Measurements from ENCODE around the gene IGF1R.

DNA sequence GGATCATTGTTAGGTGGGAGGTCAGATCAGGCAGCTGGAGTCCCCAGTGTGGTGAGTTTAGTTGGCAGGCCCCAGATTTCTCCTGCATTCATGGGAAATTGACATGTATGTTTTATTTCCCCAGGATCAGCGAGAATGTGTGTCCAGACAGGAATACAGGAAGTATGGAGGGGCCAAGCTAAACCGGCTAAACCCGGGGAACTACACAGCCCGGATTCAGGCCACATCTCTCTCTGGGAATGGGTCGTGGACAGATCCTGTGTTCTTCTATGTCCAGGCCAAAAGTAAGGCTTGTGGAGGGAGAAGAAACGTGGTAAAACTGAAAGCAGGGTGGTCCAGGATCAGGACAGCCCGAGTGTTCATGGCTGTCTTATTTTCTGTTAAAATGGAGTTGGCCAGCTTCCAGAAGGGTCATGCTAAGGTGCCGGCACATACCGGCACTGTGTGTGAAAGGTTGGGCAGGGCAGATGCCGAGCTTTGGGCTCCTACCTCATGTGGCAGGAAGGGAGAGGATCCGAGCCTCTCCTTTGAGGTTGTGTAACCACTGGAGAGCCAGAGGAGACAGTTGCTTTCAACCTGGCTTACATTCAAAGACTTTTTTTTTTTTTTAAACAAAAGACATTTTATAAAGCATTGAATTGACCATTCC is 276.2 kb downstream of the IGF1R start:
- TF ChIP-seq, protein P1, sequence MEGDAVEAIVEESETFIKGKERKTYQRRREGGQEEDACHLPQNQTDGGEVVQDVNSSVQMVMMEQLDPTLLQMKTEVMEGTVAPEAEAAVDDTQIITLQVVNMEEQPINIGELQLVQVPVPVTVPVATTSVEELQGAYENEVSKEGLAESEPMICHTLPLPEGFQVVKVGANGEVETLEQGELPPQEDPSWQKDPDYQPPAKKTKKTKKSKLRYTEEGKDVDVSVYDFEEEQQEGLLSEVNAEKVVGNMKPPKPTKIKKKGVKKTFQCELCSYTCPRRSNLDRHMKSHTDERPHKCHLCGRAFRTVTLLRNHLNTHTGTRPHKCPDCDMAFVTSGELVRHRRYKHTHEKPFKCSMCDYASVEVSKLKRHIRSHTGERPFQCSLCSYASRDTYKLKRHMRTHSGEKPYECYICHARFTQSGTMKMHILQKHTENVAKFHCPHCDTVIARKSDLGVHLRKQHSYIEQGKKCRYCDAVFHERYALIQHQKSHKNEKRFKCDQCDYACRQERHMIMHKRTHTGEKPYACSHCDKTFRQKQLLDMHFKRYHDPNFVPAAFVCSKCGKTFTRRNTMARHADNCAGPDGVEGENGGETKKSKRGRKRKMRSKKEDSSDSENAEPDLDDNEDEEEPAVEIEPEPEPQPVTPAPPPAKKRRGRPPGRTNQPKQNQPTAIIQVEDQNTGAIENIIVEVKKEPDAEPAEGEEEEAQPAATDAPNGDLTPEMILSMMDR (IDR thresholded peaks at IDR 0.05; ENCODE audit: insufficient read depth, low read length) = no peak
- TF ChIP-seq POLR2AphosphoS5 (IDR thresholded peaks at IDR 0.05; ENCODE audit: low read depth) = no peak
- TF ChIP-seq, protein P2, sequence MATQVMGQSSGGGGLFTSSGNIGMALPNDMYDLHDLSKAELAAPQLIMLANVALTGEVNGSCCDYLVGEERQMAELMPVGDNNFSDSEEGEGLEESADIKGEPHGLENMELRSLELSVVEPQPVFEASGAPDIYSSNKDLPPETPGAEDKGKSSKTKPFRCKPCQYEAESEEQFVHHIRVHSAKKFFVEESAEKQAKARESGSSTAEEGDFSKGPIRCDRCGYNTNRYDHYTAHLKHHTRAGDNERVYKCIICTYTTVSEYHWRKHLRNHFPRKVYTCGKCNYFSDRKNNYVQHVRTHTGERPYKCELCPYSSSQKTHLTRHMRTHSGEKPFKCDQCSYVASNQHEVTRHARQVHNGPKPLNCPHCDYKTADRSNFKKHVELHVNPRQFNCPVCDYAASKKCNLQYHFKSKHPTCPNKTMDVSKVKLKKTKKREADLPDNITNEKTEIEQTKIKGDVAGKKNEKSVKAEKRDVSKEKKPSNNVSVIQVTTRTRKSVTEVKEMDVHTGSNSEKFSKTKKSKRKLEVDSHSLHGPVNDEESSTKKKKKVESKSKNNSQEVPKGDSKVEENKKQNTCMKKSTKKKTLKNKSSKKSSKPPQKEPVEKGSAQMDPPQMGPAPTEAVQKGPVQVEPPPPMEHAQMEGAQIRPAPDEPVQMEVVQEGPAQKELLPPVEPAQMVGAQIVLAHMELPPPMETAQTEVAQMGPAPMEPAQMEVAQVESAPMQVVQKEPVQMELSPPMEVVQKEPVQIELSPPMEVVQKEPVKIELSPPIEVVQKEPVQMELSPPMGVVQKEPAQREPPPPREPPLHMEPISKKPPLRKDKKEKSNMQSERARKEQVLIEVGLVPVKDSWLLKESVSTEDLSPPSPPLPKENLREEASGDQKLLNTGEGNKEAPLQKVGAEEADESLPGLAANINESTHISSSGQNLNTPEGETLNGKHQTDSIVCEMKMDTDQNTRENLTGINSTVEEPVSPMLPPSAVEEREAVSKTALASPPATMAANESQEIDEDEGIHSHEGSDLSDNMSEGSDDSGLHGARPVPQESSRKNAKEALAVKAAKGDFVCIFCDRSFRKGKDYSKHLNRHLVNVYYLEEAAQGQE (IDR thresholded peaks at IDR 0.05; ENCODE audit: insufficient replicate concordance, low read depth) = no peak
